CD4-positive, alpha-beta T cell treated with Interleukin-17A for 4 hours (primary cell): ENCODE results near the gene AP4E1.
"Not testable (repeated sequence)": the region's sequence is repeated elsewhere in the genome, so short reads cannot be mapped to it uniquely, and the experiment has no call there.

Experiments used
- DNase-seq: peaks from one replicate; pipeline ENCODE4 v3.0.0-alpha.2; 2020; ENCODE audit warnings: mixed read lengths

Gene AP4E1

GRCh38 chr15:51030649-51031316 is 122.3 kb downstream of the AP4E1 start:
- DNase-seq: no peak

DNA sequence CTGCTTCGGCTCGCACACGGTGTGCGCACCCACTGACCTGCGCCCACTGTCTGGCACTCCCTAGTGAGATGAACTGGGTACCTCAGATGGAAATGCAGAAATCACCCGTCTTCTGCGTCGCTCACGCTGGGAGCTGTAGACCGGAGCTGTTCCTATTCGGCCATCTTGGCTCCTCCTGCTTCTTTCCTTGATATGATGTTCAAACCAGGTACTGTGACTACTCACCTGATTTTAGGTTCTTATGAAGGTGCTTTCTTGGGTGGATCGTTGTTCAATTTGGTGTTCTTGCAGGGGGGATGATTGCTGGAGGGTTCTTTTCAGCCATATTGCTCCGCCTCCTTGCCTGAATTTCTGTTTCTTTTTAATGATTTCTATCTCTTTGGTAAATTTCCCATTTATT is 129.0 kb downstream of the AP4E1 start:
- DNase-seq: not testable (repeated sequence)

DNA sequence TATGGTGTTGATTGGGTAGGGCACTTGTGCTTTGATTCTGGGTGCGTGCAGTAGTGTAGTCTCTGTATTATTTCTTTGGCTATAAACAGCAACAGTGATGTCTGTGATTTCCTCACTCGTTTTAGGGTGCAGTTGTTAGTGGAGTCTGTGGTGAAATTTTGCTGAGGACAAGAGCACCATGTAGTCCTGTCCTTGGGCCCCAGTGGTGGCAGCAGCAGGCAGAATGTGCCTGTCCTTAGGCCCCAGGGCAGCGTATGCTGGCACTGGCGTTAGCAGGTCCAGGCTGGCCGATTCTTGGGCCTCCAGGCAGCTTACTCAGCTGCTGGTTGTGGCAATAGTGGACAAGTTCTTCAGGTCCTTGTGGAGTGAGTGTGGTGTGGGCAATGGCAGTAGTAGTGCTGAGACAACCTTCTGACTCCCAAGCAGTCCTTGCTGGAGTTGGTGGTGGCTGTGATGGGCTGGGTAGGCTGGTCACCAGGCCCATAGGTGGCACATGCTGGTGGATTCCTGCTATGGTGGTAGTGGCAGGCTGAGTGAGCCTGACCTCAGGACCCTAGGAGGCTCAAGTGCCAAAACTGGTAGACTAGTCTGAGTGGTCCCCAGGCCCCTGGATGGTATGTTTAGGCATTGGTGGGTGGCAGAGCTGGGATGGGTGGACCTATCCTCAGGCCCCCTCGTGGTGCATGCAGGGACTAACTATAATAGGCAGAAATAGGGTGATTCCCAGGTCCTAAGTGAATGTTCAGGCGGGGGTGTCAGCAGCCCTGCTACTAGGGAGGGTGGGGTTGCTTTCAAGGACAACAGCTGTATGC is 129.9 kb downstream of the AP4E1 start:
- DNase-seq: no peak

DNA sequence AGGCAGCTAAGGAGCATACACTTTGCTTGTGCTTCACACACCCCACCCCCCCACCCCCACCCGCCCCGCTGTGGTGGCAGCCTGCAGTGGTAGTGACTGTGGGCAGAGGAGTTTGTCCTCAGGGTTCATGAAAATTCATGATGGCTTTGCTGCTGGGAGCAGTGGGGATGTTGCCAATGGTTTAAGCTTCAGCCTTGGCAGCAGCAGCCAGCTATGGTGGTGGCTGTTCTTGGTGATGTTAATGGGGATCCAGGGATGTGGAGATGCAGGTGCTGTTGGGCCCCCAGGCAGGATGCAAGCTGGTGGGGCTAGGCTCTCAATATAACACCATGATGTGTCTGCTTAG is 130.5 kb downstream of the AP4E1 start:
- no peak for DNase-seq

DNA sequence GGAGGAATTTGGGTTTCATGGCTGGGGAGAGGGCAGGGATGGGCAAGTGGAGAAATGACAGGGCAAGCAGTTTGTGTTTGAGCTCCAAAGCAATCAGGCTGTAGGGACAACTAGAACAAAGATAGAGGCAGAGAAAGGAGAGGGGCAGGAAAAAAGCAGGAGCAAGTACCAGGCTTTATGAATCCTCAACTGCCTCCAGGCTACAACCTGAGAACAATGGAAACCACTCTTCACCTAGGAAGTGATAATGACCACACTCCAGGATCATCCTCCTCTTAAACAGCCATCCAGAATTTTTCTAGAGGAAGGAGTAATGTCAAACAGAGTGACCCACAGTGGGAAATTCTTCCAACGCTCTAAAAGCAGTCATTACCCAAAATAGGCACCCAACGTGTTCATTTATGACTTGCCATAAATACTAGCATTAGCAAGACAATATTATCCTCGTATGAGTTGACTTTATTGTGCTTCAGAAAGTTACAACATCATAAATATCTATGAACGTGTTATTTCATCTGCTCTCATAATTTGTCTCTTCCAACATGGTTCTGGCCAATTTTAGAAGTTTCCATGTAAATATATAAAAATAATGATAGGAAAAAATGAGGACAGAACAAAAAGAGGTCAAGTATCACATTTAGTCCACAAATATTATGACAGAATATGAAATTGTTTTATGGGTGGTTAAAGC is 135.7 kb downstream of the AP4E1 start:
- DNase-seq: no peak

- no peak for DNase-seq
Measured at GRCh38 chr15:51046016-51046415, 137.5 kb downstream of the AP4E1 start.

- DNase-seq: no peak
Measured at GRCh38 chr15:51046799-51047449, 138.4 kb downstream of the AP4E1 start.

GRCh38 chr15:51048308-51048707 is 139.8 kb downstream of the AP4E1 start:
- no peak for DNase-seq

- no peak for DNase-seq
Measured at GRCh38 chr15:51049081-51049480, 140.6 kb downstream of the AP4E1 start.

DNA sequence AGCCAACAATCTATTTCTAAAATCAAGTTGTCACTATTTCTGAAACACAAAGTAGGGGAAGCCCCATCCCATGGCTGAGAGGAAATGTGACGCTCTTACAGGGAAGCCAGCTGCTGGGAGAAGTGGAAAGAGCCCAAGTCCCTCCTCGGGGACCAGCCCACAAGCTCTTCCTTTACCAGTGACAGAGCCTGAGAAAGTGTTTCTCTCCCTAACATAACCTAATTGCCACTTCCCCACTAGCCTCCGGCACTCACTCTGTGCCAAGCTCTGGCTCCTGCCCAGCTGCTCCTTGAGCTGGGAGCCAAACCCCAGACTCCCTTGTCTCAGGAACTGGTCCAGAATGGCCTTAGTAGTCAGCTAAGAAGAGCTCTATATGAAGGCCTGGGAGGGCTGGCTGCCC is 143.3 kb downstream of the AP4E1 start:
- no peak for DNase-seq

DNA sequence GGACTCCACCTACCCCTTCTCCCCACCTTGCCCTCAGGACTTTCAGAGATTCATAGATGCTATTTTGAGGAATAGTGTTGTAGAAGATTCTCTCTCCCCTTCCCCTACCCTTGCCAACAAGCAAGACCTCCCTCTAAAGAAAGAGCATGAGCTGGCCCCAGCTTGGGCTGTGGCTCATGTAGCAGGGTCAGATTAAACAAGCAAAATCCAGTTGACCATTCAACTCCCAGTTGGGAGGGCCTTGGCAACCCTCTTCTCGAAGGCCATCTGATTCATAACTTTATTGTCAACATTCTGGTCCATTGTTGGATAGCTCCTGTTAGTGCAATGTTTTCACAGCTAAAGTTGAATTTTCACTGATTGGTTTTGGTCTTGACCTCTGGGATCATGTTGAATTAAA is 145.1 kb downstream of the AP4E1 start:
- no peak for DNase-seq

GRCh38 chr15:51054535-51054934 is 146.1 kb downstream of the AP4E1 start:
- DNase-seq: no peak
